ENCODE data around the gene CHRDL2.
"Not testable (repeated sequence)": the region's sequence is repeated elsewhere in the genome, so short reads cannot be mapped to it uniquely, and the experiment has no call there.

The CHRDL2 gene

GRCh38 chr11:74672332-74672955, 58.8 kb downstream of the CHRDL2 start:
- DNase-seq (ENCODE audit: low spot score) = no peak

- DNase-seq (ENCODE audit: low spot score) = no peak
Observed at GRCh38 chr11:74671520-74672196, 59.6 kb downstream of the CHRDL2 start.

- DNase-seq (ENCODE audit: low spot score) = no peak
Observed at GRCh38 chr11:74670171-74670570, 61.1 kb downstream of the CHRDL2 start.

GRCh38 chr11:74669211-74670160, 61.7 kb downstream of the CHRDL2 start:
- DNase-seq (ENCODE audit: low spot score) = no peak

- DNase-seq (ENCODE audit: low spot score) = no peak
Observed at GRCh38 chr11:74663315-74663714, 67.9 kb downstream of the CHRDL2 start.

GRCh38 chr11:74662487-74663103, 68.6 kb downstream of the CHRDL2 start:
- no peak for DNase-seq (ENCODE audit: low spot score)

- DNase-seq (ENCODE audit: low spot score) = not testable (repeated sequence)
Observed at GRCh38 chr11:74659124-74659523, 72.1 kb downstream of the CHRDL2 start.

- DNase-seq (ENCODE audit: low spot score) = no peak
Observed at GRCh38 chr11:74654976-74655375, 76.2 kb downstream of the CHRDL2 start.

GRCh38 chr11:74650498-74650897, 80.7 kb downstream of the CHRDL2 start:
- no peak for DNase-seq (ENCODE audit: low spot score)

- DNase-seq (ENCODE audit: low spot score) = no peak
Observed at GRCh38 chr11:74648894-74649293, 82.3 kb downstream of the CHRDL2 start.

- no peak for DNase-seq (ENCODE audit: low spot score)
Observed at GRCh38 chr11:74647831-74648230, 83.4 kb downstream of the CHRDL2 start.

GRCh38 chr11:74647404-74647803, 83.8 kb downstream of the CHRDL2 start:
- no peak for DNase-seq (ENCODE audit: low spot score)

GRCh38 chr11:74646954-74647353, 84.3 kb downstream of the CHRDL2 start:
- DNase-seq (ENCODE audit: low spot score) = peak; percentile 47

Small RNA genes within 50 kb of the gene (small RNA-seq; reads per million reads assigned to genes)
- gene MIR4696 (0 reads per million in 2 experiments), gene RANP3 (0 reads per million in 2 experiments), gene RN7SKP297 (0 to 0.35 reads per million in 2 experiments)

All from SK-N-DZ (cell line).